Endothelial cell (in vitro differentiated cells): ENCODE results near the gene MCF2L2. TPM values are rescaled to one million over a fixed set of nuclear protein-coding genes. Genes with fewer than 3 reads are reported as not detected.
A peak's percentile ranks its signal among the peaks of the same experiment; 100 is the strongest.

Source experiments
- DNase-seq: peaks from one replicate; pipeline ENCODE4 v3.0.0; 2021; ENCODE audit warnings: low spot score
- H3K27ac Mint-ChIP-seq: one replicate; pipeline ENCODE4 v1.8.0; 2021; ENCODE audit warnings: mixed read lengths, inconsistent platforms; ENCODE audit not compliant: unreplicated experiment
- H3K27me3 Mint-ChIP-seq: one replicate; pipeline ENCODE4 v1.8.0; 2021; ENCODE audit warnings: mild to moderate bottlenecking, moderate library complexity, mixed read lengths, inconsistent platforms; ENCODE audit not compliant: unreplicated experiment
- H3K36me3 Mint-ChIP-seq: one replicate; pipeline ENCODE4 v1.8.0; 2021; ENCODE audit warnings: mild to moderate bottlenecking, low read depth, mixed read lengths, inconsistent platforms; ENCODE audit not compliant: unreplicated experiment
- H3K4me1 Mint-ChIP-seq: one replicate; pipeline ENCODE4 v1.8.0; 2021; ENCODE audit warnings: mild to moderate bottlenecking, mixed read lengths, inconsistent platforms; ENCODE audit not compliant: unreplicated experiment
- H3K4me3 Mint-ChIP-seq: one replicate; pipeline ENCODE4 v1.8.0; 2021; ENCODE audit warnings: mild to moderate bottlenecking, mixed read lengths, inconsistent platforms; ENCODE audit not compliant: unreplicated experiment
- H3K9me3 Mint-ChIP-seq: one replicate; pipeline ENCODE4 v1.8.0; 2021; ENCODE audit warnings: mixed read lengths, inconsistent platforms; ENCODE audit not compliant: unreplicated experiment
- CTCF ChIP-seq: fragments of 200-600 bp; sonication (generic); IDR thresholded peaks from one replicate; pipeline ENCODE4 v1.5.0; 2021; ENCODE audit warnings: antibody characterized with exemption; ENCODE audit not compliant: unreplicated experiment
- total RNA-seq: library from RNA; stranded (reverse); fragmentation: NEBNext Ultra II Directional; extraction: Animal tissue kit (Norgen Biotek cat#: 25700); gene quantifications from one replicate; pipeline ENCODE4 v1.2.1, GENCODE V29; 2021; ENCODE audit not compliant: unreplicated experiment

Gene MCF2L2
- total RNA-seq, 1 donor from 2014 or later: 1.8 TPM

GRCh38 chr3:183448369-183449128 lies 20.1 kb upstream of the MCF2L2 start:
- Mint-ChIP-seq H3K27me3 (no peaks in the 10 kb centered on the region), H3K4me1 (peaks cover 14% of the 10 kb centered on the region), H3K27ac (peak overlapping the region; percentile 36), H3K4me3 (peak overlapping the region; percentile 99), H3K36me3 (peaks cover 6% of the 10 kb centered on the region), H3K9me3 (peaks cover 2% of the 10 kb centered on the region)
- no peak for TF ChIP-seq CTCF
- DNase-seq: no peak

GRCh38 chr3:183447206-183448001 lies 19.0 kb upstream of the MCF2L2 start:
- H3K27me3 Mint-ChIP-seq: no peaks in the 10 kb centered on the region
- H3K36me3 Mint-ChIP-seq: peaks cover 4% of the 10 kb centered on the region
- no peak for TF ChIP-seq CTCF
- peak overlapping the region; percentile 65 for H3K27ac Mint-ChIP-seq
- peak; percentile 90 for DNase-seq
- H3K9me3 Mint-ChIP-seq: peaks cover 6% of the 10 kb centered on the region
- H3K4me3 Mint-ChIP-seq: peak overlapping the region; percentile 99
- peaks cover 14% of the 10 kb centered on the region for H3K4me1 Mint-ChIP-seq

GRCh38 chr3:183446838-183447205 lies 18.4 kb upstream of the MCF2L2 start:
- Mint-ChIP-seq H3K4me3 (peak overlapping the region; percentile 99), H3K27ac (no peak overlapping the region), H3K9me3 (peaks cover 6% of the 10 kb centered on the region), H3K4me1 (peaks cover 14% of the 10 kb centered on the region), H3K36me3 (no peaks in the 10 kb centered on the region), H3K27me3 (no peaks in the 10 kb centered on the region)
- TF ChIP-seq CTCF: no peak
- DNase-seq: no peak

- Mint-ChIP-seq H3K4me3 (no peak overlapping the region), H3K27me3 (no peaks in the 10 kb centered on the region), H3K4me1 (peaks cover 11% of the 10 kb centered on the region), H3K9me3 (peaks cover 6% of the 10 kb centered on the region), H3K27ac (no peak overlapping the region), H3K36me3 (no peaks in the 10 kb centered on the region)
- TF ChIP-seq CTCF: no peak
- no peak for DNase-seq
These were observed 16.3 kb upstream of the MCF2L2 start for GRCh38 chr3:183444748-183445147.
